Activated naive CD8-positive, alpha-beta T cell treated with anti-CD3 and anti-CD28 coated beads for 36 hours (primary cell): ENCODE measurements around the gene ARFIP1. TPM values are rescaled to one million over a fixed set of nuclear protein-coding genes. Genes with fewer than 3 reads are reported as not detected.
A peak's percentile ranks its signal among the peaks of the same experiment; 100 is the strongest.

Experiments
- DNase-seq: peaks from one replicate; pipeline ENCODE4 v3.0.0; 2021
- H3K27ac Mint-ChIP-seq: one replicate; pipeline ENCODE4 v1.8.0; 2022; ENCODE audit warnings: mild to moderate bottlenecking, moderate library complexity, mixed read lengths
- H3K27me3 Mint-ChIP-seq: one replicate; pipeline ENCODE4 v1.8.0; 2022; ENCODE audit warnings: mild to moderate bottlenecking, mixed read lengths
- H3K36me3 Mint-ChIP-seq: one replicate; pipeline ENCODE4 v1.8.0; 2021; ENCODE audit warnings: mild to moderate bottlenecking, mixed read lengths
- H3K4me1 Mint-ChIP-seq: one replicate; pipeline ENCODE4 v1.8.0; 2021; ENCODE audit warnings: mixed read lengths
- H3K4me3 Mint-ChIP-seq: one replicate; pipeline ENCODE4 v1.8.0; 2022; ENCODE audit warnings: mild to moderate bottlenecking, moderate library complexity, mixed read lengths
- H3K9me3 Mint-ChIP-seq: one replicate; pipeline ENCODE4 v1.8.0; 2022; ENCODE audit warnings: mixed read lengths
- total RNA-seq, 2 experiments: library from RNA; stranded (reverse); gene quantifications; one replicate each; pipeline ENCODE4 v1.2.3, GENCODE V29; 2021

ARFIP1 gene
- total RNA-seq, 2 experiments from 2014 or later, result 10.3 to 12.1 TPM

GRCh38 chr4:152925851-152926250 is 146.1 kb downstream of the ARFIP1 start:
- DNase-seq, result no peak
- H3K27me3 Mint-ChIP-seq, result peaks cover 4% of the 10 kb centered on the region
- H3K4me1 Mint-ChIP-seq, result no peaks in the 10 kb centered on the region
- peaks cover 5% of the 10 kb centered on the region for H3K9me3 Mint-ChIP-seq
- H3K36me3 Mint-ChIP-seq, result peaks cover 3% of the 10 kb centered on the region
- no peak overlapping the region for H3K27ac Mint-ChIP-seq
- H3K4me3 Mint-ChIP-seq, result no peak overlapping the region

- Mint-ChIP-seq H3K27ac (no peak overlapping the region), H3K36me3 (no peaks in the 10 kb centered on the region), H3K9me3 (no peaks in the 10 kb centered on the region)
These were observed 147.2 kb downstream of the ARFIP1 start for GRCh38 chr4:152926959-152927358.

GRCh38 chr4:152927737-152928136 is 148.0 kb downstream of the ARFIP1 start:
- no peaks in the 10 kb centered on the region for H3K4me1 Mint-ChIP-seq
- no peak for DNase-seq
- H3K27me3 Mint-ChIP-seq, result peaks cover 6% of the 10 kb centered on the region
- H3K4me3 Mint-ChIP-seq, result no peak overlapping the region
- no peak overlapping the region for H3K27ac Mint-ChIP-seq
- H3K9me3 Mint-ChIP-seq, result no peaks in the 10 kb centered on the region
- H3K36me3 Mint-ChIP-seq, result no peaks in the 10 kb centered on the region

More at GRCh38 chr4:152926959-152927358, 147.2 kb downstream of the ARFIP1 start:
- DNase-seq, result no peak
- peaks cover 4% of the 10 kb centered on the region for H3K27me3 Mint-ChIP-seq
- H3K4me1 Mint-ChIP-seq, result no peaks in the 10 kb centered on the region
- H3K4me3 Mint-ChIP-seq, result no peak overlapping the region

- H3K4me1 Mint-ChIP-seq, result no peaks in the 10 kb centered on the region
- peaks cover 12% of the 10 kb centered on the region for H3K27me3 Mint-ChIP-seq
- no peaks in the 10 kb centered on the region for H3K9me3 Mint-ChIP-seq
- no peak overlapping the region for H3K27ac Mint-ChIP-seq
- no peak for DNase-seq
- H3K4me3 Mint-ChIP-seq, result no peak overlapping the region
- H3K36me3 Mint-ChIP-seq, result no peaks in the 10 kb centered on the region
These were observed 148.5 kb downstream of the ARFIP1 start for GRCh38 chr4:152928286-152928685.

GRCh38 chr4:152929888-152930287 is 150.1 kb downstream of the ARFIP1 start:
- no peaks in the 10 kb centered on the region for H3K9me3 Mint-ChIP-seq
- no peak overlapping the region for H3K27ac Mint-ChIP-seq
- no peak for DNase-seq
- H3K4me3 Mint-ChIP-seq, result no peak overlapping the region
- H3K27me3 Mint-ChIP-seq, result peaks cover 27% of the 10 kb centered on the region
- no peaks in the 10 kb centered on the region for H3K4me1 Mint-ChIP-seq
- H3K36me3 Mint-ChIP-seq, result no peaks in the 10 kb centered on the region

GRCh38 chr4:152935143-152935542 is 155.4 kb downstream of the ARFIP1 start:
- no peak overlapping the region for H3K27ac Mint-ChIP-seq
- peaks cover 11% of the 10 kb centered on the region for H3K4me1 Mint-ChIP-seq

GRCh38 chr4:152935631-152936445 is 156.1 kb downstream of the ARFIP1 start, which contains the start of gene FHDC1:
Gene FHDC1, plus strand, starts transcription at chr4:152936323. Its CDS starts 6,735 bp downstream, at chr4:152943058.
- peaks cover 65% of the 10 kb centered on the region for H3K27me3 Mint-ChIP-seq
- H3K27ac Mint-ChIP-seq, result no peak within 1 kb of the TSS
- H3K36me3 Mint-ChIP-seq, result no peaks in the 10 kb centered on the region
- peaks cover 11% of the 10 kb centered on the region for H3K4me1 Mint-ChIP-seq
- peak; percentile 8 for DNase-seq
- peak within 1 kb of the TSS; percentile 64 for H3K4me3 Mint-ChIP-seq
- H3K9me3 Mint-ChIP-seq, result no peaks in the 10 kb centered on the region

More at GRCh38 chr4:152935143-152935542, 155.4 kb downstream of the ARFIP1 start:
- Mint-ChIP-seq H3K27me3 (peaks cover 60% of the 10 kb centered on the region), H3K4me3 (peak overlapping the region; percentile 64), H3K9me3 (no peaks in the 10 kb centered on the region), H3K36me3 (no peaks in the 10 kb centered on the region)
- peak; percentile 29 for DNase-seq

- peak; percentile 21 for DNase-seq
- Mint-ChIP-seq H3K27me3 (peaks cover 65% of the 10 kb centered on the region), H3K4me1 (peaks cover 11% of the 10 kb centered on the region), H3K36me3 (no peaks in the 10 kb centered on the region), H3K9me3 (no peaks in the 10 kb centered on the region), H3K27ac (no peak overlapping the region), H3K4me3 (peak overlapping the region; percentile 29)
These were observed 156.9 kb downstream of the ARFIP1 start for GRCh38 chr4:152936446-152937335.

GRCh38 chr4:152937336-152938236 is 157.8 kb downstream of the ARFIP1 start:
- Mint-ChIP-seq H3K4me3 (peak overlapping the region; percentile 79), H3K27ac (no peak overlapping the region), H3K27me3 (peaks cover 64% of the 10 kb centered on the region), H3K9me3 (no peaks in the 10 kb centered on the region), H3K36me3 (no peaks in the 10 kb centered on the region), H3K4me1 (peaks cover 11% of the 10 kb centered on the region)
- peak; percentile 30 for DNase-seq

GRCh38 chr4:152938237-152938947 is 158.6 kb downstream of the ARFIP1 start:
- DNase-seq, result no peak
- peak overlapping the region; percentile 79 for H3K4me3 Mint-ChIP-seq
- H3K27me3 Mint-ChIP-seq, result peaks cover 57% of the 10 kb centered on the region
- H3K4me1 Mint-ChIP-seq, result peaks cover 11% of the 10 kb centered on the region
- H3K36me3 Mint-ChIP-seq, result no peaks in the 10 kb centered on the region
- H3K9me3 Mint-ChIP-seq, result no peaks in the 10 kb centered on the region
- H3K27ac Mint-ChIP-seq, result no peak overlapping the region

- no peaks in the 10 kb centered on the region for H3K9me3 Mint-ChIP-seq
- H3K4me3 Mint-ChIP-seq, result no peak overlapping the region
- H3K4me1 Mint-ChIP-seq, result peaks cover 11% of the 10 kb centered on the region
- H3K36me3 Mint-ChIP-seq, result no peaks in the 10 kb centered on the region
- DNase-seq, result no peak
- H3K27me3 Mint-ChIP-seq, result peaks cover 44% of the 10 kb centered on the region
- H3K27ac Mint-ChIP-seq, result no peak overlapping the region
These were observed 159.9 kb downstream of the ARFIP1 start for GRCh38 chr4:152939621-152940020.

- H3K27me3 Mint-ChIP-seq, result peaks cover 36% of the 10 kb centered on the region
- no peak for DNase-seq
These were observed 160.7 kb downstream of the ARFIP1 start for GRCh38 chr4:152940461-152940860.

GRCh38 chr4:152941411-152941810 is 161.7 kb downstream of the ARFIP1 start:
- DNase-seq, result no peak
- Mint-ChIP-seq H3K4me1 (peaks cover 5% of the 10 kb centered on the region), H3K4me3 (no peak overlapping the region), H3K27ac (no peak overlapping the region), H3K27me3 (peaks cover 32% of the 10 kb centered on the region), H3K9me3 (no peaks in the 10 kb centered on the region), H3K36me3 (no peaks in the 10 kb centered on the region)

More at GRCh38 chr4:152940461-152940860, 160.7 kb downstream of the ARFIP1 start:
- Mint-ChIP-seq H3K9me3 (no peaks in the 10 kb centered on the region), H3K4me1 (peaks cover 7% of the 10 kb centered on the region), H3K27ac (no peak overlapping the region), H3K4me3 (no peak overlapping the region), H3K36me3 (no peaks in the 10 kb centered on the region)

- Mint-ChIP-seq H3K27me3 (peaks cover 28% of the 10 kb centered on the region), H3K4me1 (peaks cover 5% of the 10 kb centered on the region), H3K4me3 (no peak overlapping the region), H3K36me3 (no peaks in the 10 kb centered on the region), H3K27ac (no peak overlapping the region), H3K9me3 (no peaks in the 10 kb centered on the region)
- DNase-seq, result no peak
These were observed 162.6 kb downstream of the ARFIP1 start for GRCh38 chr4:152942346-152942745.
